ENCODE data around the gene DDAH1. TPM values are rescaled to one million over a fixed set of nuclear protein-coding genes. Genes with fewer than 3 reads are reported as not detected.

Gene DDAH1
- total RNA-seq, 2 experiments from 2014 or later = 0.09 to 0.11 TPM

GRCh38 chr1:85467929-85468540, 3.1 kb upstream of the DDAH1 start:
- Mint-ChIP-seq H3K4me3 (no peak overlapping the region), H3K27ac (no peak overlapping the region), H3K9me3 (ENCODE audit: low read depth) (no peaks in the 10 kb centered on the region), H3K27me3 (peaks cover 47% of the 10 kb centered on the region), H3K4me1 (peaks cover 4% of the 10 kb centered on the region), H3K36me3 (ENCODE audit: low read depth) (no peaks in the 10 kb centered on the region)
- CTCF ChIA-PET = interaction anchor here (0.7 kb wide), 1 partner anchor 41 kb away, joined by 3 read pairs; no protein-coding TSS in a partner anchor
- no peak for ATAC-seq
- no peak for DNase-seq
- intact Hi-C loops (cut with DNase I, micrococcal nuclease) = loop anchor here in 1 of 2 experiments (10.0 kb wide), 1 partner anchor 163 kb away; no protein-coding TSS in a partner anchor
- POLR2A ChIA-PET = no interaction called here

- H3K27ac Mint-ChIP-seq = no peak overlapping the region
- intact Hi-C loops (cut with DNase I, micrococcal nuclease) = loop anchor here in 1 of 2 experiments (10.0 kb wide), 1 partner anchor 162 kb away; no protein-coding TSS in a partner anchor
- DNase-seq = no peak
- peaks cover 53% of the 10 kb centered on the region for H3K27me3 Mint-ChIP-seq
- no peak overlapping the region for H3K4me3 Mint-ChIP-seq
- no peak for ATAC-seq
- H3K4me1 Mint-ChIP-seq = peaks cover 4% of the 10 kb centered on the region
- no peaks in the 10 kb centered on the region for H3K36me3 Mint-ChIP-seq (ENCODE audit: low read depth)
- POLR2A ChIA-PET = no interaction called here
- H3K9me3 Mint-ChIP-seq (ENCODE audit: low read depth) = no peaks in the 10 kb centered on the region
- CTCF ChIA-PET = interaction anchor here (0.7 kb wide), 1 partner anchor 18 kb away, joined by 3 read pairs; no protein-coding TSS in a partner anchor
Observed at GRCh38 chr1:85467036-85467435, 2.1 kb upstream of the DDAH1 start.

GRCh38 chr1:85465786-85466134, 801 bp upstream of the DDAH1 start:
- intact Hi-C loops (cut with DNase I, micrococcal nuclease) = loop anchor here (2.0 to 10.0 kb wide), 2 partner anchors 115 to 161 kb away; partner anchors contain the start of gene CCN1 (in 1 of the 2)
- no peaks in the 10 kb centered on the region for H3K9me3 Mint-ChIP-seq (ENCODE audit: low read depth)
- ChIA-PET CTCF (interaction anchor here (1.4 kb wide), 1 partner anchor 115 kb away, joined by 3 read pairs; the partner anchor contains the start of gene CCN1), POLR2A (no interaction called here)
- DNase-seq (no peak), ATAC-seq (no peak)
- H3K4me1 Mint-ChIP-seq = peaks cover 4% of the 10 kb centered on the region
- H3K27me3 Mint-ChIP-seq = peaks cover 54% of the 10 kb centered on the region
- no peaks in the 10 kb centered on the region for H3K36me3 Mint-ChIP-seq (ENCODE audit: low read depth)
- peak overlapping the region; percentile 6 for H3K4me3 Mint-ChIP-seq
- no peak overlapping the region for H3K27ac Mint-ChIP-seq

GRCh38 chr1:85464497-85465098, 361 bp downstream of the DDAH1 start:
- peaks cover 4% of the 10 kb centered on the region for H3K4me1 Mint-ChIP-seq
- peaks cover 54% of the 10 kb centered on the region for H3K27me3 Mint-ChIP-seq
- ATAC-seq (peak; percentile 71), DNase-seq (peak; percentile 58)
- intact Hi-C loops (cut with DNase I, micrococcal nuclease) = loop anchor here (2.0 to 10.0 kb wide), 2 partner anchors 116 to 160 kb away; partner anchors contain the start of gene CCN1 (in 1 of the 2)
- POLR2A ChIA-PET = no interaction called here
- H3K4me3 Mint-ChIP-seq = peak overlapping the region; percentile 52
- no peaks in the 10 kb centered on the region for H3K36me3 Mint-ChIP-seq (ENCODE audit: low read depth)
- CTCF ChIA-PET = interaction anchor here (0.5 to 1.4 kb wide), 2 partner anchors 116 to 687 kb away, joined by 3 to 4 read pairs; partner anchors contain the start of gene CCN1
- no peaks in the 10 kb centered on the region for H3K9me3 Mint-ChIP-seq (ENCODE audit: low read depth)
- no peak overlapping the region for H3K27ac Mint-ChIP-seq

GRCh38 chr1:85463731-85464496, 1.0 kb downstream of the DDAH1 start:
- Mint-ChIP-seq H3K9me3 (ENCODE audit: low read depth) (no peaks in the 10 kb centered on the region), H3K27ac (no peak overlapping the region), H3K36me3 (ENCODE audit: low read depth) (no peaks in the 10 kb centered on the region), H3K4me1 (peaks cover 4% of the 10 kb centered on the region), H3K4me3 (peak overlapping the region; percentile 52), H3K27me3 (peaks cover 56% of the 10 kb centered on the region)
- POLR2A ChIA-PET = no interaction called here
- CTCF ChIA-PET = interaction anchor here (0.5 kb wide), 1 partner anchor 686 kb away, joined by 4 read pairs; no protein-coding TSS in a partner anchor
- intact Hi-C loops (cut with DNase I, micrococcal nuclease) = loop anchor here (2.0 to 10.0 kb wide), 2 partner anchors 117 to 159 kb away; partner anchors contain the start of gene CCN1 (in 1 of the 2)
- ATAC-seq (no peak), DNase-seq (no peak)

GRCh38 chr1:85462931-85463649, 1.9 kb downstream of the DDAH1 start:
- no peak for ATAC-seq
- Mint-ChIP-seq H3K27ac (no peak overlapping the region), H3K36me3 (ENCODE audit: low read depth) (no peaks in the 10 kb centered on the region), H3K27me3 (peaks cover 50% of the 10 kb centered on the region), H3K4me3 (no peak overlapping the region), H3K9me3 (ENCODE audit: low read depth) (no peaks in the 10 kb centered on the region), H3K4me1 (peaks cover 4% of the 10 kb centered on the region)
- intact Hi-C loops (cut with DNase I, micrococcal nuclease) = loop anchor here in 1 of 2 experiments (10.0 kb wide), 1 partner anchor 158 kb away; no protein-coding TSS in a partner anchor
- ChIA-PET CTCF (interaction anchor here (0.5 to 1.3 kb wide), 4 partner anchors 90 to 814 kb away, joined by 3 to 4 read pairs (median 4); no protein-coding TSS in a partner anchor), POLR2A (no interaction called here)
- DNase-seq = no peak

GRCh38 chr1:85461216-85461918, 3.6 kb downstream of the DDAH1 start:
- intact Hi-C loops (cut with DNase I, micrococcal nuclease) = loop anchor here in 1 of 2 experiments (10.0 kb wide), 1 partner anchor 157 kb away; no protein-coding TSS in a partner anchor
- ChIA-PET POLR2A (no interaction called here), CTCF (interaction anchor here (0.6 kb wide), 1 partner anchor 516 kb away, joined by 3 read pairs; no protein-coding TSS in a partner anchor)
- Mint-ChIP-seq H3K4me1 (peaks cover 4% of the 10 kb centered on the region), H3K27ac (no peak overlapping the region), H3K4me3 (no peak overlapping the region), H3K36me3 (ENCODE audit: low read depth) (no peaks in the 10 kb centered on the region), H3K9me3 (ENCODE audit: low read depth) (no peaks in the 10 kb centered on the region), H3K27me3 (peaks cover 40% of the 10 kb centered on the region)
- no peak for ATAC-seq
- DNase-seq = no peak

GRCh38 chr1:85460555-85461088, 4.3 kb downstream of the DDAH1 start:
- POLR2A ChIA-PET = no interaction called here
- ATAC-seq = no peak

GRCh38 chr1:85459290-85459689, 5.7 kb downstream of the DDAH1 start:
- CTCF ChIA-PET = interaction anchor here (1.0 kb wide), 1 partner anchor 261 kb away, joined by 3 read pairs; no protein-coding TSS in a partner anchor
- Mint-ChIP-seq H3K27me3 (peaks cover 28% of the 10 kb centered on the region), H3K4me1 (peaks cover 4% of the 10 kb centered on the region), H3K4me3 (no peak overlapping the region), H3K36me3 (ENCODE audit: low read depth) (no peaks in the 10 kb centered on the region), H3K27ac (no peak overlapping the region), H3K9me3 (ENCODE audit: low read depth) (no peaks in the 10 kb centered on the region)
- DNase-seq = no peak
- POLR2A ChIA-PET = no interaction called here
- intact Hi-C loops (cut with DNase I, micrococcal nuclease) = no loop called here
- no peak for ATAC-seq

More at GRCh38 chr1:85460555-85461088, 4.3 kb downstream of the DDAH1 start:
- Mint-ChIP-seq H3K36me3 (ENCODE audit: low read depth) (no peaks in the 10 kb centered on the region), H3K9me3 (ENCODE audit: low read depth) (no peaks in the 10 kb centered on the region), H3K27me3 (peaks cover 33% of the 10 kb centered on the region), H3K4me1 (peaks cover 4% of the 10 kb centered on the region), H3K27ac (no peak overlapping the region), H3K4me3 (no peak overlapping the region)
- intact Hi-C loops (cut with DNase I, micrococcal nuclease) = loop anchor here in 1 of 2 experiments (10.0 kb wide), 1 partner anchor 156 kb away; no protein-coding TSS in a partner anchor
- CTCF ChIA-PET = no interaction called here
- DNase-seq = no peak

GRCh38 chr1:85454214-85454613, 10.7 kb downstream of the DDAH1 start:
- Mint-ChIP-seq H3K27me3 (peaks cover 7% of the 10 kb centered on the region), H3K9me3 (ENCODE audit: low read depth) (no peaks in the 10 kb centered on the region), H3K4me1 (no peaks in the 10 kb centered on the region), H3K4me3 (no peak overlapping the region), H3K36me3 (ENCODE audit: low read depth) (no peaks in the 10 kb centered on the region), H3K27ac (no peak overlapping the region)
- no peak for ATAC-seq
- intact Hi-C loops (cut with DNase I, micrococcal nuclease) = no loop called here
- ChIA-PET CTCF (interaction anchor here (0.7 kb wide), 1 partner anchor 8 kb away, joined by 3 read pairs; no protein-coding TSS in a partner anchor), POLR2A (no interaction called here)
- DNase-seq = no peak
